GM21447 (cell line): ENCODE data around the gene ATF2.

Experiments used
- ATAC-seq: cut with Tn5 transposase; IDR thresholded peaks from one replicate; pipeline ENCODE4 v1.9.1; 2021; ENCODE audit not compliant: unreplicated experiment

ATF2 gene

DNA sequence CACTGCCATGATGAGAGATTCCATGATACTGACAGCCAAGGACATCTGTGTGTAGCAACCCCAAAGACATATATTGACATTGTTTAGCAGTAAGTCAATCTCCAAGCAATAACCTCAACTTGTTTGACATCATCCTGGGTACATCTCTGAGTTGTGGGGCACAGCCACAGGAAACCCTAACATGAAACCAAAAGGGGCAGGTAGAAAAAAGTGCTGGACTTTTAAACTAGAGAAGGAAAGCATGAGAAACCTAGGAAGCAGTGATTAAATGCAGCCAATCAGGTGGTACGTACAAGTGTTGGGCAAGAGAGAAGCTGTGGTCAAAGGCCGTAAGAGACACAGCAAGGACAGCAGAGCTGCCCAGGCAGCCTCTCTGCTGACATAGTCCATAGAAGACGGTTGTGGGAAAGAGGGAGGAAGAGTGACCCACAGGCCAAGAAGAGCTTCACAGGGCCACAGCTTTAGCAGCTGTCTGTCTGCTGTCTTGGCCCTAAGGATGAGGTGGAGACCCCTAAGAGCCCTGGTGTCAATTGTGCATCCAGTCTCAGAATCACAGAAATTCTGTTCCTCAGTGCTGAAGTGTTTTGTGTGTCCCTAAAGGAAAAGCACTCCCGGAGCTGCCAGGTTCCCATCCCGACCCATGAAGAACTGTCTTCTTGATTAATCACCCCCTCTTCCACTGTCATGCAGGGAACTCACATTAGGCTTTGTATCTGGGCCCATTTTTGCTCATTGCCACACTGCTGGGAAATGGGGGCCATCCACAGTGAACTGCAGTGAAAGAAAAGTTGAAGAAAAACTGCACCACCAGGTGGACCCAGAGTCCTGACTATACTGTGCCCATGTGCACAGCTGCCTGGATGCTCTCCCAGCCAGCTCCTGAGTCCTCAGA, 137.4 kb downstream of the ATF2 start:
- ATAC-seq, result no peak

- ATAC-seq, result no peak
These were observed 140.2 kb downstream of the ATF2 start for GRCh38 chr2:175027755-175028154.

GRCh38 chr2:175026385-175026784, 141.6 kb downstream of the ATF2 start:
- no peak for ATAC-seq

DNA sequence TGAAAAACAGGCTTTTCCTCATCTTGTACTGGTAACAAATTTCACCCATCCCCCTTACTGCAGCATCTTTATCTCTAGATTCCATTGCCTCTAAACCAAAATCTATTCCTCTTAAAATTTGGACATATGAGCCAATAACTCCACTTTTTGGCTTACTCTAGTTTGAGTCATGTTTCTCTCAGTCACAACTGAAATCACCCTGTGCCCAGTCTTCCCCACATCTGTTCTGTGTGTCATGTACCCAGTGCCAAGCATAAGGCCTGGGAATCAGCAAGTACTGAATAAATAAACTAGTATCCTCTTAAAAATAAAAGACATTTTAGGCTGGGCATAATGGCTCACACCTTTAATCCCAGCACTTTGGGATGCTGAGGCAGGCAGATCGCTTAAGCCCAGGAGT, 142.1 kb downstream of the ATF2 start:
- no peak for ATAC-seq

DNA sequence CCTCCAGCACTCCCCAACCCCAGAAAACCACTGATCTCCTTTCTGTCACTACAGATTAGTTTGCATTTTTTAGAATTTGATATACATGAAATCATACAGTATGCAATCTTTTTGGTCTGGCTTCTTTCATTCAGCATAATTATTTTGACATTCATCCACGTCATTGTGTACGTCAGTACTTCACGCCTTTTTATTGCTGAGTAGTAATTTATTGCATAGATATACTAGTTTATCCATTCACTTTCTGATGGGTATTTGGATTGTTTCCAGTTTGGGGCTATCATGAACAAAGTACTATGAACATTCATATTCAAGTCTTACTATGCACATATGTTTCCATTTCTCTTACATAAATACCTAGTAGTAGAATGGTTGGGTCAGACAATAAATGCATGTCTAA, 142.8 kb downstream of the ATF2 start:
- ATAC-seq, result no peak

DNA sequence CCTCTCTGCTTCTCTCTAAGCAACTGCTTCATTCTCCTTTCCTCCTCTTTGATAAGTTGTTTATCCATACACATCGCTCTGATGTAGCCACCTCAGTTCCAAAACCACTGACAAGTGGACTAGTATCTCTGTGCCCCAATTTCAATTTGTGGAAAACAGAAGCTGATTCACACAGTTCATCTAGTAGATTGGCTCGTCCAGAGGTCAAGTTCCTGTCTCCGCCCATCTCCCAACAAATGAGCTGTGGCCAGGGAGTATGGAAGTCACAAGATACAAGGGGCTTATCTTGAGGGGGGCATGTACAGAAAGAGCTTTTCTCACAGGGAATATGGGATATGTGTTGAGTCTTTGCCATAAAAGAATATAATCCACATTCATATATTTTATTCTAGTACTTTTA, 145.1 kb downstream of the ATF2 start:
- no peak for ATAC-seq
